Tibial nerve (tissue), 4 donors: Measurements from ENCODE around the gene ANKRD44.
"Not testable (repeated sequence)": the region's sequence is repeated elsewhere in the genome, so short reads cannot be mapped to it uniquely, and the experiment has no call there.

Experiments
- CTCF ChIP-seq, 5 experiments: fragments of 200-600 bp in 3 of 5; fragments of 450-650 bp in 2 of 5; sonication (generic) in 3 of 5; IDR thresholded peaks; one replicate each; pipeline ENCODE4 v1.5.1; 2016 to 2019; ENCODE audit warnings: antibody characterized with exemption in 5 of 5, mild to moderate bottlenecking in 3 of 5, moderate library complexity in 2 of 5
- EP300 ChIP-seq, 2 donors: sonication (generic); formaldehyde crosslinking; IDR thresholded peaks; one replicate each; pipeline ENCODE4 v1.6.1; 2017; ENCODE audit warnings: antibody characterized with exemption in 2 of 2, mild to moderate bottlenecking in 1 of 2
- POLR2A ChIP-seq, 2 donors: fragments of 450-650 bp; IDR thresholded peaks; one replicate each; pipeline ENCODE4 v1.6.1; 2017; ENCODE audit warnings: antibody characterized with exemption in 2 of 2, mild to moderate bottlenecking in 2 of 2, moderate library complexity in 2 of 2

GRCh38 chr2:197240018-197240417 lies 70.6 kb downstream of the ANKRD44 start:
- TF ChIP-seq CTCF, POLR2A, EP300 (IDR thresholded peaks at IDR 0.05): not testable (repeated sequence)
